ENCODE results near the gene MTF2.

DNA sequence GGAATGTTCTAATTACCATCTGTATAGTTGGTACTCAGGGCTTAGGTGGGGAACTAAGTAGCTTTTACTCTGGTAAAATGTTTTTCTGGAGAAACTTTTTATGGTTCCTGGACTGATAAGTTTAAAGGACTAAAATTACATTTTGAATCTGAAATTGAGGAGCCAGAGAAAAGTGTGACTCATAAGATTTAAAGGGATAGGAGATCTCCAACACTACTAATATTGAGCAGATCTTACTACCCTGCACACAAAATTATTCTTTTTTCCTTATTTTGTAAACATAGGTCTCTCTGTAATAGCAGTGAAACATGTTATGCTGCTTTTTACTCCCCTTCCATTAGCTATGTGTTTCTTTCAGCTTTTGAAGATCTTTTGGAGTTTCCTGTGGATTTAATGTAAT lies 32.5 kb downstream of the MTF2 start:
- TF ChIP-seq, protein P1, sequence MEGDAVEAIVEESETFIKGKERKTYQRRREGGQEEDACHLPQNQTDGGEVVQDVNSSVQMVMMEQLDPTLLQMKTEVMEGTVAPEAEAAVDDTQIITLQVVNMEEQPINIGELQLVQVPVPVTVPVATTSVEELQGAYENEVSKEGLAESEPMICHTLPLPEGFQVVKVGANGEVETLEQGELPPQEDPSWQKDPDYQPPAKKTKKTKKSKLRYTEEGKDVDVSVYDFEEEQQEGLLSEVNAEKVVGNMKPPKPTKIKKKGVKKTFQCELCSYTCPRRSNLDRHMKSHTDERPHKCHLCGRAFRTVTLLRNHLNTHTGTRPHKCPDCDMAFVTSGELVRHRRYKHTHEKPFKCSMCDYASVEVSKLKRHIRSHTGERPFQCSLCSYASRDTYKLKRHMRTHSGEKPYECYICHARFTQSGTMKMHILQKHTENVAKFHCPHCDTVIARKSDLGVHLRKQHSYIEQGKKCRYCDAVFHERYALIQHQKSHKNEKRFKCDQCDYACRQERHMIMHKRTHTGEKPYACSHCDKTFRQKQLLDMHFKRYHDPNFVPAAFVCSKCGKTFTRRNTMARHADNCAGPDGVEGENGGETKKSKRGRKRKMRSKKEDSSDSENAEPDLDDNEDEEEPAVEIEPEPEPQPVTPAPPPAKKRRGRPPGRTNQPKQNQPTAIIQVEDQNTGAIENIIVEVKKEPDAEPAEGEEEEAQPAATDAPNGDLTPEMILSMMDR (IDR thresholded peaks at IDR 0.05): no peak
- TF ChIP-seq POLR2AphosphoS5 (IDR thresholded peaks at IDR 0.05): no peak
